Fibroblast of skin of left quadriceps (primary cell): ENCODE results near the gene NTM.

ENCODE experiments used
- DNase-seq, 2 experiments: peaks; one replicate each; pipeline ENCODE4 v3.0.0-alpha.2; 2013; ENCODE audit warnings: low read depth in 2 of 2

Gene NTM

GRCh38 chr11:131914361-131914774 lies 544.0 kb downstream of the NTM start:
- no peak for DNase-seq

DNA sequence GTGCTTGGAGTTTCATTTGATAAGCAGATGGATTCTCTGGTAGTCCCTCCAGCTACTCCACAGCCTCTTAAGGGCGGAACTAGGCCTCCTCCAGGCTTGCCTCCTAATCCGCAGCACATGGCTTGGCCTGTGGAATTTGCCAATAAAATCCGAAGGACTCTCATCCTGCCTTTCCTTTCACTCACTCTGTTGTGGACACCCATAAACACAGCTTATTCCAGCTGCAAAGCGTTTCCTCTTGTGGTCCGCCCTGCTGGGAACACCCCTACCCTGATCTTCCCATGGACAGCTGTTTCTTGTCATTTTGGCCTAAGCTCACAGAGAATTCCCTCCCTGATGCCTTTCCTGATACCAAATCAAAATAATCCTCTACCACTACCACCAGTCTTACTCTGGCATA lies 546.2 kb downstream of the NTM start:
- DNase-seq, result no peak

DNA sequence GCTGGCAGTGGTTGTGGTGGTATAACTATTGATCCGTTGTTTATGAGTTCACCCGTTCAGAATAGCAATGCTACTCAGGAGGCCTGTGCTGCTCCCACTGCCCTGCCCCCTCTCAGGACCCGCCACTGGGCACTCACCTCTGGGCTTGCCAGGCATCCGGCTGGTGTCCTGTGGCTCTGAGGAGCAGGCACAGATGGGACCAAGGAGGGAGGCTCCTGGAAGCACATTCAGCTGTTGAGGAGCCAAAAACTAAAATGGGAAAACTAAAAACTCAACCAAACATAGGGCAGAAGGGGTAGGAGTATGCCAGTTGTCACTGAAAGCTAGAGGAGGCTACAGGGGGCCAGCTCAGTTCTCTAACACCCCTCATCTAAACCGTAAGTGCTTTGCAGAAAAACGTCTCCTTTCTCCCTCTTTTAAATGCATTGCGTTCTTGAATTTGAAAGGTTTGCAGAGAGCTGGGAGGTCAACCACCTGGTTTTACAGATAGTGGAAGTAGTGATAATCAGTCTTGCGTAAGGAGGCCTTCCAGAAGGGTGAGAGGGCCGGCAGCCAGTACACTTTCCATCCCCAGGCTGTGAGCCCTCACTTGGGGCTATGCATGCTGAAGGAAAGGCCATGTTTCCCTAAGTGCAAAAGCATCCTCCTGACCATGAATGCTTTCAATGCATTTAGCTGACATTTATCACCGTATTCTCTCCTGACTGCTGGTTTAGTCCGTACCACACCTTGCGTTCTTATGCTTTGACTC lies 547.4 kb downstream of the NTM start:
- DNase-seq, result no peak

DNA sequence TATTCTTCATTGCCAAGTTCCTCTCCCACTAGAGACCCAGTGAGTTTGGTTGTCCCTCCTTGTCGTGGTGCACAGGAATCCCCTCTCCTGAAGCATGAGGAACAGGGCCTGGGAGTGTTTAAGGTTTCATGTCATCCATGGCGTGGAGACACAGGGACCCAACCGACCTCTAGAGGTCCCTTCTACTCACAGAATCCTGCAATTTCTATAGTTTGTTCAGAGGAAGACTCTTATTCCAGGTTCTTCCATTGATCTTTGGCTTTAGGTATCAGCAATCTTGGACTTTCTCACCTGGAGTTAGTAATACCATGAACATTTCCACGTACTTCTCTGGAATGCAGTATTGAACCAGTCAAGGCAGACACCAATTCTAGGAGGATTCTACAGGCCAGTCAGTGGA lies 548.2 kb downstream of the NTM start:
- no peak for DNase-seq

DNA sequence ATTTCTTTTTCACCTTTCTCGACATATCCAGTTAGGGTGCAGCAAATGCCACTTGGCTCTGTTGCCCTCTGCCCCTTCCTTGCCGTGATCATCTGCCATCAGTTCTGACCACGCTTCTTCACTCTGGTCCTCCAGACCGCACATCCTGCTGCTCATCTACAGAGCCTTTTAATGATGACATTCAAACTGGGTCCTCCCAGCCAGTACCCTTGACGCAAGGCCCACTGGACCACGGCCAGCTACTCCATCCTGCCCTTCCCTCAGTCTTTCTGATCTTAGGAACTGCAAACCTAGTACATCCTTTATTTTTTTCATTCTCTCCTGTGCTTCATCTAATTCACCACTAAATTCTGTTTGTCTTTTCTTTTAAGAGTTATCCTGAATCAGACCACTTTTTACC lies 551.8 kb downstream of the NTM start:
- DNase-seq, result no peak

DNA sequence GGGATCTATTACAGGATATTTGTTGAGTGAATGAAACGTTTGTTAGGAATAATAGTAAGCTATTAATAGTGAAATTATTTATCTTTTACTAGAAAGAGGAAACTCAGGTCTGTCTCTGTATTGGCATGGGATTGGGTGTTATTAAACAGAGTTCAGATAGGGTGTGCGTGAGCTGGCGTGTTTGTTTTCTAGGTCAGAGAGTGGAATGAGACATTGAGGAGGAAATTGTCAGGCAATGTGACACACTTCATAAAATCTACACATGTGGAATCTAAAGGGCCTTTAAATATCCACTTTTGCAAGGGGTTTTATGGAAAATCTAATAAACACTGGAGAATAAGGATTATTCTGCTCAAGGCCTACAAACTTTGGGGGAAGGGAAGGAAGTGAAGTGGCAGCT lies 552.9 kb downstream of the NTM start:
- no peak for DNase-seq

GRCh38 chr11:131924001-131924400 lies 553.6 kb downstream of the NTM start:
- no peak for DNase-seq

DNA sequence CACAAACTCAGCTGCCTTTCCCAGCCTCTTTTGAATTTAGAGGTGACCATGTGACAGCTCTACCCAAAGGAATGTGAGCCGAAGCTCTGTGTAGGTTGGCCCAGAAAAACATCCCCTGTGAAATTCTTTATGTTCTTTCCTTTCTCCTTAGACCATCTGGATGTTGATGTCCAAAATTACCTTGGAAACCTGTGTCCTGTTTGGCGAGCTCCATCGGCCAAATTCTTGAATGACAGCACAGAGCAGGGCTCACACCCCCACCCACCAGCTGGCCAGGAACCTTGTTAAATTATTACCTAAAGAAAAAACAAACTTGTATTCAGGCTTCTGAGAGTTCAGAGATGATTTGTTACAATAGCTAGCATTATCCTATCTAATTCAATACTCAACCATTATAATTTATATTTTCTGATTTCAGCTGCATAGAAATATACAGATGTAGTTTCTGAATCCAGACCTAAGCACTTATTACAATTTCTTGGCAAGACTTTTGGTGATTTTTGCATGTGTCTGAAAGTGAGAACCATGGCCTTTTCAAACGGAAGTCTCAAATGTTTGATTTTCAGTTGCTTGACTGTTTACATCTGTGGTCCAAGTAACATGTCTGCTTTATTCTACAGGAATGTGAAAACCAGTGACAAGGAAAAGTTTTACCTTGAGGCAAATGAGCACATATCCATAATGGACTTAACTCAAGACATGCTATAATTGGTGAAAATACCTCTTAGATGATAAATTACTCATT lies 554.2 kb downstream of the NTM start:
- DNase-seq, result no peak

- DNase-seq, result no peak
Observed at GRCh38 chr11:131925829-131926228, 555.4 kb downstream of the NTM start.

- DNase-seq, result no peak
Observed at GRCh38 chr11:131928992-131929391, 558.6 kb downstream of the NTM start.

DNA sequence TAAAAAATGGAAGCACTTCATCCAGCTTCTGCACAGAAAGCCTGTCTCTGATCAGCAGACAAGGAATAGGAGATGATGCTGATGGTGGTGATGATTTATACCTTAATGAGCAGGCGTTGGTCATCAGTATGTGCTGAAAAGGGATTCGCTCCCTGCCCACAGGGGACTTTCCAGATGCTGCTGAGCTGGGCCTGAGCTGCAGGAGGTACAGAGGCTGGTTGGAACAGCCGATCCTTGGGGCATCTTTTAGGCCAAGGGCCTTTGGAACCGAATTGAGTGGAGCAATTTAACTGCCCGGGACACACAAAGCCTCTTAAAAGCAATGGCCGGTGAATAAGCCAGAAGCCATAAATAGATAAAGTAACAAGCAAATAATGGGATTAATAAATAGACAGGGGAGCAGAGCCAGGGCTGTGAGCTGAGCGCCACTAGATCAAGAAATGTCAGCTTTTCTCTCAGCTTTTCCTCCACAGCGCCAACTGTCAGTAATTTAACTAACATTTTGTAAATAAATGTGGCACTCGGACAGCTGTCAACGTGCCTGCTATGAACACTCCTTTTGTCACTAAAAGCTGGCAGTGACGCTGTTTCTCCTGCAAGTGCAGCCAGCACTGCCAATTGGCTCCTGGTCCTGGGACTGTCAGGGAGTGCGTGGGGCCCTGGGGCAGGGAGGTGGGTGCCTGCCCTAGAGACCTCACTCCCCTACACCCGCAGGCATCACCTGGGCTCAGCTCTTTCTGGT lies 562.3 kb downstream of the NTM start:
- DNase-seq, result no peak

DNA sequence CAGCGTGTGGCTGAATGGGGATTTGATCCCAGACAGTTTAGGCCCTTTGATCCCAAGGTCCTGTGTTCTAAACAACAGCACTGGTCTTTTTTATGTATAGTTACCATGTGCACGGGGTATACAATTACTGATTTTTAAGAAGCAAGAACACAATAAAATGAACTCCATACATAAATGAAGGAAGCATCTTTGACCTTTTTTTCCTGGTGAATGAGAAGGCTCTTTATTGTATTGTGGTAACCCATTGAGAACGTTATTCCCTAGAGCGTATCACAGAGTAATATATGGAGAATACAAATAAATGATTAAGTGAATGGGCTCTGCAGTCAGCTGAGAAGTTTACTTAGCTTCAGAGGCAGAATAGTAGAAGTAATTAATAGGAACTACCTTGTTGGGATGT lies 563.6 kb downstream of the NTM start:
- DNase-seq, result no peak

DNA sequence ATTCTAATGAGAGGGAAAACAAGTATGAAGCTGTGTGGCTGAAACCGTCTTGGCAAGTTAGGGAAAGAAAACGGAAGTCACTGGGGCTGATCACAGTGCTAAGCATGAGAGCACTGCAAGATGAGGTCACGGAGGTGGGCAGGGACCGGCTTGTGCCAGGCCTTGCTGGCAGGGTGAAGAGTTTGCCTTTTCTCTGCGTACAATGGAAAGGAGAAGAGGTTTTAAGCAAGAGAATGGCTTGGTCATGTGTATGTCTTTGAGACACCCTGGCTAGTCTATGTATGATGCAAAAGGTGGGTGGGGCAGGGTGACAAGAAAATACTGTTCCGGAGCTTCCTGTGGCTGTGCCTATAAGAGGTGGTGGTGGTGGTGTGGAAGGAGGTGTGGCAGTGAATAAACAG lies 567.9 kb downstream of the NTM start:
- no peak for DNase-seq

DNA sequence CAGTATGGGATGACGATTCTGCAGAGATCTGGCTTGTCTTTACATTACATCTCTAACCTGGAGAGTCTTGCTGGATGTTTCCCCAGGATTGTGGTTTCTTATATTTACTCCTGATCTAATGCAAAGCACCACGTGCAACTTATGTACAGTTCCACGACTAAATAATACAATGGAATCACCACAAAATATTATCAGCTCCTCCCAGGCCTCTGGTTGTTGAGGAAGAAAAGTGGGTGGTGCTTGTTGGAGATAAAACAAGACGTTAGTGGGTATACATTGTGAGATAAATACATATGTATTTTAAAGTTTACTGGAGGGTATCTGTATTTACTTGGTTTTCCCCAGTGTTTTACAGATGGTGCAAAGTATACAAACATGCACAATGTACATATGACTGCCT lies 569.7 kb downstream of the NTM start:
- no peak for DNase-seq

DNA sequence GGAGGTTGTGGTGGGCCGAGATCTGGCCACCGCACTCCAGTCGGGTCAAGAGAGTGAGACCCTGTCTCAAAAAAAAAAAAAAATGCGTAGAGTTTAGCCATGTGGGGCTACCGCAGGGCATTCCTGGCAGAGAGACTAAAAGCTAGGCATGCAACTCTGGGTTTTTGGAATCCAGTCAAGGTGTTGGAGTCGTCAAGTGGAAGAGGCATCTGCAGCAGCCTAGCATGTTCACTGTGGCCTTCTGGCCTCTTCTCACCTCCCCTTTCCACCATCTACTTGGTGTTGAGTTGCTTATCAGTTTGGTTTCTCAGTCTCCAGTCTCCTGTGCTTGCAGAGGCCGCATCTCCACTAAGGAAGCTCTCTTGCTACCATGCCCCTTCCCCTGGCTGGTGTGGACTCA lies 572.5 kb downstream of the NTM start:
- DNase-seq, result no peak

- DNase-seq, result no peak
Observed at GRCh38 chr11:131943295-131943694, 572.9 kb downstream of the NTM start.

DNA sequence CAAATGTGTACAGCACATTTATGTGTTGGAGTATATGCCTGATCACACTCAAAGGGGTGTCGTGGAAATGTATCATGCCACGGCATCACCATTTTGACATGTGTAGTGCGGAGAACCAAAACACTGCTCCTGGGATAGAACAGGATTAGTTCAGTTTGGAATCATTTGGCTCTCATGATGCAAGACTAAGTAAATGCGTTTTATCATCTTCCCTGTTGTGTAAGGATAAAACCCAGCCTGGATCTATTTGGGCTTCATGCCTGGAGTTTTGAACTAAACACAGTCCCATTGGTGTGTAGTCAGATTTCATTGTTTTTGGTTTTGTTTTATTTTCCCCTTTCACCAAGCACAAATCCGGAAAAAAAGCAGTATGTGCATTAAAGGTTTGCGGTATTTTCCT lies 574.3 kb downstream of the NTM start:
- peak; percentile 61 to 65 for DNase-seq

- DNase-seq, result no peak
Observed at GRCh38 chr11:131945706-131946105, 575.3 kb downstream of the NTM start.

DNA sequence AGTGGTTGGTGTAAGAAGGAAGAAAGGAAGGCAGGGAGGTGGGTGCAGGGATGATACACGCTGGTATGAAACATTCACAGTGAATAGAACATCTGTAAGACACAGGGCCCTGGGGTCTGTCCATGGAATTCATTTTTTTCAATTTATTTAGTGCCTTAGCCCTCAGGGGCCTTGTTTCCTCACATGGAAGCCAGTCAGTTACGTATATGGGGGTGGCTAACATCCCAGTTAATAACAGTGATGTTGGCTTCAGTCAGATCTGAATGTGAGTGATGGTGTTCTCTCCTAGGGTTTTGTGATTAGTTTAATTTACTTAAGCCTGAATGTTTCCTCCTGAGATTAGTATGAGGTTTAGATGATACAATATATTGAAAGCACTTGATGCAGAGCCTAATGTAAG lies 577.1 kb downstream of the NTM start:
- DNase-seq, result no peak

- DNase-seq, result no peak
Observed at GRCh38 chr11:131951121-131951520, 580.7 kb downstream of the NTM start.

DNA sequence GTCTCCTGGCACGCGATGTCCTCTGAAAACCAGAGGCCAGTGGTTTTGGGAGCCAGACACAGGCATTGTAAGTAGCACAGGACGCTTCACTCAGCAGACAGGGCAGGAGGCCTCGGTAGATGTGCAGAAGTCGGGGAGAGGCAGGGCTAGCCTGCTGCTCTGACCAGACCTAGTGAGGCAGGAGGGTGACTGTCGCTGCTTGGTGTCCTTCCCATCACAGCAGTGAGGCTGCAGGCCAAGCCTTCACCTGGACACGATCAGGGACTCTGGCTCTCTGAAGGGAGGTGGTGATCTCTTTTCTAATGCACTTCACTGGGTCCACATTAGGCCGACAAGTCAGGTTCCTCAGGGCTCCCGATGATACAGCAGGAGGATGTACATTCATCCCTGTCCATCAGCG lies 583.7 kb downstream of the NTM start:
- no peak for DNase-seq

- no peak for DNase-seq
Observed at GRCh38 chr11:131955904-131956303, 585.5 kb downstream of the NTM start.

GRCh38 chr11:131957201-131957600 lies 586.8 kb downstream of the NTM start:
- DNase-seq, result no peak
